Mucosa of rectum (tissue), 2 donors: Measurements from ENCODE around the gene RBBP8NL.

ENCODE experiments used
- H3K27ac ChIP-seq, 2 donors: one replicate each; pipeline ENCODE4 v1.7.0; 2013; ENCODE audit warnings: inconsistent platforms in 2 of 2, low read depth in 2 of 2, low read length in 2 of 2
- H3K27me3 ChIP-seq, 2 donors: one replicate each; pipeline ENCODE4 v1.7.0; 2013; ENCODE audit warnings: low read length in 2 of 2; ENCODE audit not compliant: control insufficient read depth in 2 of 2, insufficient read depth in 2 of 2
- H3K36me3 ChIP-seq, 2 donors: one replicate each; pipeline ENCODE4 v1.7.0; 2013; ENCODE audit warnings: low read length in 2 of 2; ENCODE audit not compliant: control insufficient read depth in 2 of 2, insufficient read depth in 2 of 2
- H3K4me1 ChIP-seq, 2 donors: one replicate each; pipeline ENCODE4 v1.7.0; 2013; ENCODE audit warnings: low read length in 2 of 2, mild to moderate bottlenecking in 1 of 2; ENCODE audit not compliant: control insufficient read depth in 2 of 2, insufficient read depth in 2 of 2
- H3K4me3 ChIP-seq, 2 donors: one replicate each; pipeline ENCODE4 v1.7.0; 2013; ENCODE audit warnings: low read length in 2 of 2
- H3K9ac ChIP-seq, 2 donors: one replicate each; pipeline ENCODE4 v1.7.0; 2013; ENCODE audit warnings: low read length in 2 of 2, low read depth in 1 of 2, mild to moderate bottlenecking in 1 of 2
- H3K9me3 ChIP-seq, 2 donors: one replicate each; pipeline ENCODE4 v1.7.0; 2013; ENCODE audit warnings: low read length in 2 of 2; ENCODE audit not compliant: control insufficient read depth in 2 of 2
- donor health status: healthy.
- donor health status: Normal muscosa, but diverticular disease.

Gene RBBP8NL

GRCh38 chr20:62470459-62470858 lies 43.1 kb upstream of the RBBP8NL start:
- no peak overlapping the region for H3K27ac ChIP-seq
- H3K4me3 ChIP-seq = no peak overlapping the region
- H3K36me3 ChIP-seq = no peaks in the 10 kb centered on the region
- H3K9me3 ChIP-seq = no peaks in the 10 kb centered on the region
- no peak overlapping the region for H3K9ac ChIP-seq
- H3K4me1 ChIP-seq = no peaks in the 10 kb centered on the region
- peaks cover 6 to 22% of the 10 kb centered on the region in 2 donors for H3K27me3 ChIP-seq

GRCh38 chr20:62470001-62470400 lies 42.7 kb upstream of the RBBP8NL start:
- Histone ChIP-seq H3K27me3 (peaks cover 6 to 17% of the 10 kb centered on the region in 2 donors), H3K4me3 (no peak overlapping the region), H3K9me3 (no peaks in the 10 kb centered on the region), H3K36me3 (no peaks in the 10 kb centered on the region), H3K27ac (no peak overlapping the region), H3K9ac (no peak overlapping the region), H3K4me1 (no peaks in the 10 kb centered on the region)

DNA sequence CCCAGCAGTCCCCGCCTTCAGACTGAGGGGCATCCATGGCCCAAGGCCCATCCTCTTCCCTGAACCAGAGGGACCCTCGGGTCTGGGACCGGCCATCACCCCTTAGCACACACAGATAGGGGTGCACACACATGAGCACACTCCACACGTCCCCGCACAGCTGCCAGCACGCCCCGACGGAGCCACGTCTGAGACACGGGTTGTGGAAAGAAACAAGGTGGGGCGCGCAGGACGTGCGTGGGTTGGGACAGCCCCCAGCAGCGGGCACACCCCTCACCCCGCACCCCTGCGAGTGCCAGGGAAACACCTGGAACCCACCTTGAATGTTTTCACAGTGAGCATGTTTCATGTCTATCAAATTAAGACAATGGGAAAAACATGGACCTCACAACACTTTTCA lies 42.0 kb upstream of the RBBP8NL start:
- Histone ChIP-seq H3K36me3 (no peaks in the 10 kb centered on the region), H3K9me3 (no peaks in the 10 kb centered on the region), H3K4me1 (no peaks in the 10 kb centered on the region), H3K27ac (no peak overlapping the region), H3K9ac (no peak overlapping the region), H3K4me3 (no peak overlapping the region), H3K27me3 (peaks cover 0 to 11% of the 10 kb centered on the region in 2 donors)

GRCh38 chr20:62466806-62467537 lies 39.6 kb upstream of the RBBP8NL start:
- Histone ChIP-seq H3K27ac (no peak overlapping the region), H3K27me3 (peaks cover 0 to 9% of the 10 kb centered on the region in 2 donors)

GRCh38 chr20:62466072-62466760 lies 38.9 kb upstream of the RBBP8NL start:
- Histone ChIP-seq H3K9ac (no peak overlapping the region), H3K27me3 (peaks cover 0 to 9% of the 10 kb centered on the region in 2 donors), H3K4me3 (no peak overlapping the region), H3K36me3 (no peaks in the 10 kb centered on the region), H3K9me3 (no peaks in the 10 kb centered on the region), H3K27ac (no peak overlapping the region), H3K4me1 (no peaks in the 10 kb centered on the region)

More at GRCh38 chr20:62466806-62467537, 39.6 kb upstream of the RBBP8NL start:
- Histone ChIP-seq H3K36me3 (no peaks in the 10 kb centered on the region), H3K4me1 (no peaks in the 10 kb centered on the region), H3K9ac (no peak overlapping the region), H3K4me3 (no peak overlapping the region), H3K9me3 (no peaks in the 10 kb centered on the region)

- H3K27ac ChIP-seq = no peak overlapping the region
- H3K9me3 ChIP-seq = no peaks in the 10 kb centered on the region
- H3K9ac ChIP-seq = no peak overlapping the region
- no peak overlapping the region for H3K4me3 ChIP-seq
- no peaks in the 10 kb centered on the region for H3K36me3 ChIP-seq
- peaks cover 0 to under 1% of the 10 kb centered on the region in 2 donors for H3K27me3 ChIP-seq
- no peaks in the 10 kb centered on the region for H3K4me1 ChIP-seq
These were observed 37.7 kb upstream of the RBBP8NL start for GRCh38 chr20:62464990-62465389.

DNA sequence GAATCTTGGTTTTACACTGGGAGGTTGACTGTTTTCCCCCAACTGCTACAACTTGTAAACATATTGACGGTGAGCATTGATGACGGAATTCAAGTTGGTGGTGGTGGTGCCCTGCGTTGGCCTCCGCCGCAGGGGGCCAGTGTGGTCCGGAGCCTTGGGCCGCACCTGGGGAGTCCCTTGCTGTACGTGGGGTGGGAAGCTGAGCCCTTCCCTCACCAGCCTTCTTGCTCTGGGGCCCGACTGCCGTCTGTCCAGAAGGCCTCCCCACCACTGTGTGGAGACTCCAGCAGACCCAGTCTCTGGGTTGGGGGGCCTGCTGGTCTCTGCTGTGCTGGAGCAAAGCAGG lies 37.1 kb upstream of the RBBP8NL start:
- Histone ChIP-seq H3K9ac (no peak overlapping the region), H3K27me3 (no peaks in the 10 kb centered on the region), H3K27ac (no peak overlapping the region), H3K4me3 (no peak overlapping the region), H3K9me3 (no peaks in the 10 kb centered on the region), H3K4me1 (no peaks in the 10 kb centered on the region), H3K36me3 (no peaks in the 10 kb centered on the region)

DNA sequence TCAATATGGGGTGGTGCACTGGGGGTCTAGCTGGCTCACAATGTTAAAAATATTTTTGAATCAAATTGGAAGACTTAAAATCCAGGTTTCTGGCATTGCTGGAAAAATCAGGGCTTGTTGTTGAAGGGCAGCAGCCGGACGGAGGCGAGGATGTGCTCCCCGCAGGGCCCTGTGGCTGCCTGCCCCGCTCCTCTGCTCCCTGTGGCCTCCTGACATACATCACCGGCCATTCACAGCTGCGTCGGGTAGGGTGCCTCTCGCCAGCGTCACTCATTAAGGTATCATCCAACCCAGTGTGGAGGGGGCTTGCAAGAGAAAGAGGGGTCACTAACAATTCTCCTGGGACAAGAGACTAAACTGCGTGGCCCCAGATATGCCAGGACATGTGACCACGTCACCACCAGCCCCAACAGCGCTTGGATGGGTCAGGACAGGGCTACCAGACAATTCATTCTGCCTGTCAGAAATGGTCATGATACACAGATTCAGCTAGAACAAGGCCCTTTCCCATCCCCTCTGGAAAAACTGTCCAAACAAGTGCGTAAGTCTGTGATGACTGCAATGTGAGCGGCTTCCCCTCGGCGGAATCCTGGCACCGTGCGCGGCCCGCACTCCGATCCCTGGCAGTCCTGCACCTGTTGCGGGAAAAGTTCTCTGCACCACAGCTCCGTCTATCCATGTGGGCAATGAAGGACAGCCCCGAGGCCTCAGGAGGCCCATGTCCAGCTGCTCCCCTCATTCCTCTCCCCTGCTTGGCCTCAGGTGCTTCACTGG lies 36.5 kb upstream of the RBBP8NL start:
- Histone ChIP-seq H3K9me3 (no peaks in the 10 kb centered on the region), H3K4me1 (no peaks in the 10 kb centered on the region), H3K4me3 (no peak overlapping the region), H3K36me3 (no peaks in the 10 kb centered on the region), H3K27me3 (no peaks in the 10 kb centered on the region), H3K27ac (no peak overlapping the region), H3K9ac (no peak overlapping the region)

GRCh38 chr20:62462976-62463592 lies 35.7 kb upstream of the RBBP8NL start:
- Histone ChIP-seq H3K9ac (no peak overlapping the region), H3K9me3 (no peaks in the 10 kb centered on the region), H3K27ac (no peak overlapping the region), H3K27me3 (no peaks in the 10 kb centered on the region), H3K4me1 (no peaks in the 10 kb centered on the region), H3K36me3 (no peaks in the 10 kb centered on the region), H3K4me3 (no peak overlapping the region)

GRCh38 chr20:62461834-62462233 lies 34.5 kb upstream of the RBBP8NL start:
- no peaks in the 10 kb centered on the region for H3K27me3 ChIP-seq

More at GRCh38 chr20:62461834-62462233, 34.5 kb upstream of the RBBP8NL start:
- no peak overlapping the region for H3K27ac ChIP-seq
- no peaks in the 10 kb centered on the region for H3K36me3 ChIP-seq
- H3K4me1 ChIP-seq = no peaks in the 10 kb centered on the region
- no peak overlapping the region for H3K9ac ChIP-seq
- H3K9me3 ChIP-seq = no peaks in the 10 kb centered on the region
- no peak overlapping the region for H3K4me3 ChIP-seq
